HG02798 (cell line): ENCODE data around the gene IL1R2.

Source experiments
- ATAC-seq: cut with Tn5 transposase; IDR thresholded peaks from one replicate; pipeline ENCODE4 v1.9.1; 2021; ENCODE audit warnings: mild to moderate bottlenecking; ENCODE audit not compliant: unreplicated experiment, poor library complexity

Gene IL1R2

DNA sequence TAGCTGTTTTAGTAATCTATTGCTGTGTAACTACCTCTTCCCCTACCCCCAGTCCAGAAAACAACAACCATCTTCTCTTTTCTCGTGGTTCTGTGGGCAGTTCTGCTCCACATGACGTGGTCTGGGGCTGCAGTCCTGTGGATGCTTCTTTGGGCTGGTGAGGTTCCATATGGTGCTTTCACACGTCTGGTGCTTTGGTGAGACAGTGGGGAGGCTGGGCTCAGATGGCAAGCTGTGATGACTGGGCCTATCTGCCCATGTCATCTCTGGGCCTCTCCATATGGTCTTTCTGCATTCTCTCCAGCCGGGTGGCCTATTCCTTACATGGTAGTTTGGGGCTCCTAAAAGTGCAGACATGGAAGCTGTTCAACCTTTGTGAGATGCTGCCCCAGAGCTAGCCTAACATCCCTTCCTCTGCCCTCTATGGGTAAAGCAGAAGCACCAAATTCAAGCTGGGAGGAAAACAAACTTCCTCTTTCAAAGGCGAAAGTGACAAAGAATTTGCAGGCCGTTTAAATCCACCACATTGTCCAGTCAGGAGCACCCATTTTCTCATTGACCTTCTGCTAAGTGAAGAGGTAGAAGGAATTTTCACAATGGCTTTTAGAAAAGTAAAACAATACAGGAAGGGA lies 82.5 kb downstream of the IL1R2 start:
- ATAC-seq = no peak

- ATAC-seq = no peak
These were observed 83.7 kb downstream of the IL1R2 start for GRCh38 chr2:102075479-102075878.

- no peak for ATAC-seq
These were observed 84.8 kb downstream of the IL1R2 start for GRCh38 chr2:102076512-102076911.
